T follicular helper cell (primary cell): ENCODE data around the gene PRRT3.
"Not testable (repeated sequence)": the region's sequence is repeated elsewhere in the genome, so short reads cannot be mapped to it uniquely, and the experiment has no call there.

ENCODE experiments used
- DNase-seq: peaks from one replicate; pipeline ENCODE4 v3.0.0-alpha.2; 2020; ENCODE audit warnings: low read depth

The PRRT3 gene

DNA sequence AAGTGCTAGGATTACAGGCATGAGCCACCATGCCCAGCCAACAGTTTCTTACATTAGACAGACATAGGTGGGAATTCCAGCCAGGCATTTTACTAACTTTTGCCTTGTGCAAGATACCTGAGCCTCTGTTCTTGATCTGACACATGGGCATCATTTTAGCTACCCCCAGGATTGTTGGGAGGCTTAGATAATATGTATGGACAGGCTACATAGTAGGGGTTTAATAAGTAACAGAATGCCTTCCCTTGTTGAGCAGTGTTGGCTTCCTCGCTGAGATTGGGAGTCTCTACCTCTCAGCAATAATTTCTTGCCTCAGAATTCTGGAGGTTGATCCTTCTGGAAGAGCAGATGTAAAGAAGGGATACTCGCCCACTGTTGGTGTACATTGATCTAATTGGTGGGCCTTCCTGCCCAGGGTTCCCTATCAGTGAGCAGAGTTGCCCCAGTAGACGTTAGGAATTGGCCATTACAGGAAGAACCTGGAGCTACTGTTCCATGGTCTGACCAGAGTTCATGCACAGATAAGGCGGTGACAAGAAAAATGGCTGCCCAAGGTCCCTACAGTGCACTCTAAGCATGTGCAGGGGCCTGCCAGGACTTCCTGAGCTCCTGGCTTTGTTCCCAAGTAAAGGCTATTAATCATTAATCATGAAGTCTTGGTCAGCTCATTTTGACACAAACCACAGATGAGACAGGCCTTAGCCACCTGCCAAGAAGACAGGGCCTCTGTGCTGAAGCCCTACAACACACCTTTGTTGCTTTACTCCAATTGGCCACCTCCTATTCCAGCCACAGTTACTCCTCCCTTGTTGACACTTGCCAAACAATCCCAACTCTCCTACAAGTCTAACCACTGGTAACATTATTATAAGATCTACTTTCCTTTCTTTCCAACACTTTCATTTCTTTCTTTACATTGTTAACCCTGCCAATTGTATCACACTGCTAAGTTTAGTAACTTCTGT lies 54.5 kb downstream of the PRRT3 start:
- DNase-seq, result no peak

DNA sequence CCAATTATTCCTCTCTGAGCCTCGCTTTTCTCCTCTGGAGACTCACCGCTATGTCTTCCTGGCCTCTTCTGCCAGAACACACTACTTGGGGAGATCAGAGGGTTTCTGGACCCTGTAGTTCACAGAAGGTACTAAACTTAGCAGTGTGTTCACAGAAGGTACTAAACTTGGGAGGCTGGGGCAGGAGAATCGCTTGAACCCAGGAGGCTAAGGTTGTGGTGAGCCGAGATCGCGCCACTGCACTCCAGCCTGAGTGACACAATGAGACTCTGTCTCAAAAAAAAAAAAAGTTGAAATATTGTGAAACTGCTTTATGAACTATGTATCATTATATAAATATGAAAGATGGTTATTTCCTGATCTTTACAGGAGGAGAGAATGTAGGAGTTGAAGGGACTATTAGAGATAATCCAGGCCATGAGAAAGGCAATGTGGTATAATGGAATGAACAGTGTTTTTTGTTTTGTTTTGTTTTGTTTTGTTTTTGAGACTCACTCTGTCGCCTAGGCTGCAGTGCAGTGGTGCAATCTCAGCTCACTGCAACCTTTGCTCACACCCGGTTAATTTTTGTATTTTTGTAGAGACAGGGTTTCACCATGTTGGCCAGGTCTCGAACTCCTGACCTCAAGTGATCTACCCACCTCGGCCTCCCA lies 55.3 kb downstream of the PRRT3 start:
- DNase-seq, result not testable (repeated sequence)

DNA sequence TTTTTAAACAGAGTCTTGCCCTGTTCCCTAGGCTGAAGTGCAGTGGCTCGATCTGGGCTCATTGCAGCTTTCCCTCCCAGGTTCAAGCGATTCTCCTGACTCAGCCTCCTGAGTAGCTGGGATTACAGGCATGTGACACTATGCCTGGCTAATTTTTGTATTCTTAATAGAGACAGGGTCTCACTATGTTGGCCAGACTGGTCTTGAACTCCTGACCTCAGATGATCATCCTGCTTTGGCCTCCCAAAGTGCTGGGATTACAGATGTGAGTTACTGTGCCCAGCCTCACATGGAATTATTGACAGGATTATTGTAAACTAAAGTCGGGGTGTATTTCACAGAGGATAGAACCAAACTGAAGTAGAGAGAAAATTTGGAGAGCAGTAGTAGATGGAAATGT lies 56.5 kb downstream of the PRRT3 start:
- not testable (repeated sequence) for DNase-seq
